NCI-H1436 treated with DMSO at 0.1 percent for 48 hours (cell line): ENCODE measurements around the gene DHX29.

ENCODE experiments used
- DNase-seq: peaks from one replicate; lab custom pipeline; 2025; lab: John Stamatoyannopoulos, UW

Gene DHX29

DNA sequence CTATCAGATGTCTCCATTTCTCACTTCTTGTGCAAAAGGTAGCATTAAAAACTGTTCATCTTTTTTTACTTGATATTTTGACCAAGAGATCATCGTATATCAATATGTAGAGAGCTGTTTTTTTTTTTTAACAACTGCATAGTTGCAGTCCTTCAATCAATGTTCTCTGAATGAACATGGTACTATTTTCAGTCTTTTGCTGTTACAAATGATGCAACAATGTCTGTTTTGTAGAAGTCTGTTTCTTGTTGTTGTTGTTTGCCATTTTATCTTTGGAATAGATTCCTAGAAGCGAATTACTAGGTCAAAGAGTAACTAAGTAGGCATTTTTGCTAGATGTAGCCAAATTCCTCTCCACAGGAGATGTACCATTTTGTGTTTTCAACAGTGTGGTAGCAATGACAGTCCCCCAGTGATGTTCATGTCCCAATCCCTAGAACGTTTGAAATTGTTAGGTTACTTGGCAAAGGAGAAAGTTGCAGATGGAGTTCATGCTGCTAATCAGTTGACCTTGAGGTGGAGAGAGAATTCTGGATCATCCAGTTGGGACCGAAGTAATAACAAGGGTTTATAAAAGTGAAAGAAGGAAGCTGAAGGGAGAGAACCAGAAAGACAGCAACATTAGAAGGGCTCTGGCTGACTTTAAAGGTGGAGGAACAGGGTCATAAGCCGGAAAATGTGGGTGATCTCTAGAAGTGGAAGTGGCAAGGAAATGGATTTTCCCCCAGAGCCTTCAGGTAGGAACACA lies 6.5 kb upstream of the DHX29 start:
- no peak for DNase-seq

DNA sequence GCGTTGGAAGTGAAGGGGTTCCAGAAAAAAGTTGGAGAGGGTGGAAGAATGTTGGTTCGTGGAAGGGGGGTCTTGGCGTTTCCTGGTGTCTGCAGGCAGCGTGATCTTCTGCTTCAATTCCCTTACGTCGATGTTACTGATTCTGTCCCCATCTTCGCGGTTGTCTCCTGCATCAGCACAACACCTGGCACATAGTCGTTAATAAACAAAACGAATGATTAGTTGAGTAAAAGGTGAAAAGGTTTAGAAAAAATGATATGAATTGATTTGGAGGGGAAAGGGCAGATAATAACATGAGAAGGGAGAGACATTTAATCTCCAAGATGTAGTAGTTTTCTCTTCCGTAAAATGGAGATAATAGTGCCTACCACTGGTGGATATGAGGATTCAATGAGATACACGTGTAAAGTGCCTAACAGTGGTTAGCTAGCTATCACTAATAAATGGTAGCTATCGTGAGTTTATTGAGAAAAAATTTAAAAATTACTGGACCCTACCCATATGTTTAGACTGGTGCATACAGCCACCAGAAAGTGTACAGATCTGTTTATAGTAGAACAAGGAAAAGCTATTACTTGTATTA lies 851 bp upstream of the DHX29 start:
- no peak for DNase-seq

DNA sequence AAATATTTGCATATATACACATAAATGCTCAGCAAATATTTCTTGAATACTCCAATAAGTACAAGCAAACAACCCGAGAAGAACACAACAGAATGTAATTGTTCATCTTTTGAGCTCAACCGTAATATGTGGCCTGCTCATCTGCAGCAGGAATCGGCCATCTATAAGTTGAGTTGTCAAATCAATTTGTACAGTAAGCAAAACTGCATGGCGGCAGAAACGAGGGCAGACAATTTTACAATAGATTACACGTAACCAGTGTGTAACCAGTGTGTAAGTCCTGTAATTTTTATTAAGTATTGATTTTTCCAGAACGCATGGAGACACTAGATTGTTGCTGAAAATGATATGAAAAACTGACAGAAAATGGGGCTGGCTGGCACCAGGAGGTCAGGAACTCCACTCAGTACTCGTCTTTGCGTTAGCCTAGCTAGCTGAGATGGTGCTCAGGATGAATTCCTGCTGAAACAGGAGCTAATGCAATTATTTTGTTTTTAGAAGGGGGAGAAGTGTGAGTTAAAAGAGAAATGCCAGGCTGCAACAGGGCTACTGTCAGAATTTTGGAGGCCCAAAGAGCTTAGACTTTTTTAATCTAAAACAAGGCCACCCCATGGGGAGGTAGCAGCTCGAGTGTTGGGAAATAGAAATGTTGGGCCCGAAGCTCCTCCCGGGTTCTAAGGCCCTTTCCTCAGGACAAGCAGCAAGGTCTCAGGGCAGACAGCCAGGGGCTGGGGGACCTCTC lies 682 bp downstream of the DHX29 start:
- DNase-seq, result no peak

DNA sequence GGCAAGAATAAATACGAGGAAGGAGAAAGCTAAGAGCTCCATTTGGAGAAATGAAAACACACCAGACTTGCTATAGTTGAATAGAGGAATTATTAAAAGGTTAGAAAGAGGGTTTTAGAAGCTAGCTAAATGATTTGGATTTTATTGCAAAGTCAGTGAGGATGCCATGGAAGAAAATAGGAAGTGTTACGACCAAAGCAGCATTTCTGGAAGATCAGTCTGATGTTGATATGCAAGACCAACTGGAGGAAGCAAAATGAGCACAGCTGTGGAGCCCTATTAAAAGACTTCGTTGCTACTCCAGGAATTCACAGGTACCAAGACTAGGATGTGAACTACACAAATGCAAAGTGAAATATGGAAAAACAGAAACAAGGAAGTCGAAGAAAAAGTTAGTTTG lies 2.1 kb downstream of the DHX29 start:
- no peak for DNase-seq

DNA sequence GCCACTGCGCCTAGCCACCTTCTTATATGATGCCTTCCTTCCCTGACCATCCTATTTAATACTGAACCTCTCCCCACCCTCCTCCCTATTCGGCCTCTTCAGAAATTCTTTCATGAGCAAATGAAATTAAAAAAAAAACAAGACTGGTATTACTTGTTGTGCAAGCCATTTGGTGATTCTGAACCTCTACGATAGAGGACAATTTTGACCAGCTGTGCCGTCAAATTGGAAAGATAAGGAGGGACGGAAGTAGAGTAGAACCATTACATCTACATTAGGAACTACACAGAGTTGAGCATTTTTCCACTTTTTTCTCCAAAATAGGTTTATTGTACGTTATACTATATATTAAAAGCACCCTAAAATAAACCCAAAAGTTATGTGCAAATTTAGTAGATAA lies 2.9 kb downstream of the DHX29 start:
- no peak for DNase-seq

DNA sequence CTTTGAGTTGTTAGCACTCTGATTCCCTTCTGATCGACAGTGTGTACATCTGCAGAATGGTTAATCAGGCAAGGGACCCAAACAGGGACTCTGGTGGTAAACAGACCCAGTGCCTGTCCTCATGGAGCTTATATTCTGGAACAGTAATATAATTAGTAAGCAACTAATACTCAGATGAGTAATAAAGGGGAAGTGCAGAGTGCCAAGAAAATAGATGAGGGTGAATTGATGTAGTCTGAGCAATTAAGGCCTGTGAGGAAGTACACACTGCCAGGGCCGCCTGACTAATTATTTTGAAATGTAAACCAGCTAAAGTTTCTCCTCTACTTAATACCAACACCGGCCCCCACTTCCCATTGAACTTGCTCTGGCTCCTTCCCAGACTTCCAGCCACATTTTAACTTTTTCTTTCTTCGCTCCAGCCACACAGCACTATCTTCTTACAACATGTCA lies 4.2 kb downstream of the DHX29 start:
- no peak for DNase-seq

DNA sequence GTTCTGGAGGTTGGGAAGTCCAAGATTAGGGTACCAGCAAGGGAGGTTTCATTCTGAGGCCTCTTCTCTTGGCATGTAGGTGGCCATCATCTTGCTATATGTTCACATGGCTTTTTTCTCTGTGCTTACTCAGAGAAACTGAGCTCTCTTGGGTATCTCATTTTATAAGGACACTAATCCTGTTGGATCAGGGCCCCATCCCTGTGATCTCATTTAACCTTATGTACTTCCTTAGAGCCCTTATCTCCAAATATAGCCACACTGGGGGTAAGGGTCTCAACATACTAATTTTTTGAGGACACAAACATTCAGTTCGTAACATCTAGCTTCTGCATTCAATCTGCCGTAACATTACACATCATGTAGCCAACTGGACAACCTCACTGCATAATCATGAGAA lies 6.6 kb downstream of the DHX29 start:
- no peak for DNase-seq

DNA sequence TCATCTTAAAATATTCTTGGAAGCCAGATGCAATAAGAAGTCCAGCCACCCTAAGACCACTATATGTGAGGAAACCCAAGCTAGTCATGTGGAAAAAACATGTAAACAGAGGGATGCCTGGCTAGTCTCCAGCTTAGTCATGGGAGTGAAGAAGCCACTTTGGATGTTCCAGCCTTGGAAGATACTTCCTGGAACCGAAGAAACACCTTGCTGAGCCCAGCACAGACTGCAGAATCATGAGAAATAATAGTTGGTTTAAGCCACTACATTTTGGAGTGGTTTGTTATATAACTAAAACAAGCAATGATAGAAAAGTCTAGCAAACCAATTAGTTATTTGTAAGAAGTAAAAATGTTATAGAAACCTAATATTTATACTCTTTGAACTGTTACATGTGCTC lies 12.6 kb downstream of the DHX29 start:
- no peak for DNase-seq

DNA sequence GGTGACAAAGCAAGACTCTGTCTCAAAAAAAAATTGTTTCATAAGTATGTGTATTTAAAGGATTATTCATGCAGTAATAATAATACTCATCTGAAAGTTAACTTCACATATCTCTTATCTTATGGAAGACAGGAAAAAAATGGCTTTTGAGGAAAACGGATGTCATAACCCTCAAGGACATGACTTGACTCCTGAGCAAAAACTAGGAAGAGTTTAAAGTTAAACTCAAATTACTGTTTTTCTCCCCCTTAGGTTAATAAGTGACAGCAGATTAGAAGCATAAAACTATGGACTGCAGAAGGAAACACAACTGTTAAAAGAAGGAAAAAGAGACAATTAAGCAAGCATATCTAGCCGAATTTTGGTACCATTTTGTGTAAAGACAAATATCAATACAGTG lies 16.5 kb downstream of the DHX29 start:
- DNase-seq, result no peak

DNA sequence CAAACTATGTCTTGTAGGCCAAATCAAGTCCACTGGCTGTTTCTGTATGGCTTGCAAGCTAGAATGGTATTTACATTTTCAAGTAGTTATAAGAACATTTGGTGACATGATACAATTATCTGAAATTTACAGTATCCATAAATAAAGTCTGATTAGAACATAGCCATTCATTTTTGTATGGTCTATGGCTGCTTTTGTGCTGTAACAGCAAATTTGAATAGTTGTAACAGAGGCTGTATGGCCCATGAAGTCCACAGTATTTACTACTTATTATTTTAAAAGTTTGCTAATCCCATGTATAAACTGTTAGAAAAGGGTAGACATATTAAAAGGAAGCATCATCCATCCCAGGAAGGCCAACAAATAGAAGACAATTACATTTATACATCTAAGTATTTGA lies 17.7 kb downstream of the DHX29 start:
- DNase-seq, result no peak

DNA sequence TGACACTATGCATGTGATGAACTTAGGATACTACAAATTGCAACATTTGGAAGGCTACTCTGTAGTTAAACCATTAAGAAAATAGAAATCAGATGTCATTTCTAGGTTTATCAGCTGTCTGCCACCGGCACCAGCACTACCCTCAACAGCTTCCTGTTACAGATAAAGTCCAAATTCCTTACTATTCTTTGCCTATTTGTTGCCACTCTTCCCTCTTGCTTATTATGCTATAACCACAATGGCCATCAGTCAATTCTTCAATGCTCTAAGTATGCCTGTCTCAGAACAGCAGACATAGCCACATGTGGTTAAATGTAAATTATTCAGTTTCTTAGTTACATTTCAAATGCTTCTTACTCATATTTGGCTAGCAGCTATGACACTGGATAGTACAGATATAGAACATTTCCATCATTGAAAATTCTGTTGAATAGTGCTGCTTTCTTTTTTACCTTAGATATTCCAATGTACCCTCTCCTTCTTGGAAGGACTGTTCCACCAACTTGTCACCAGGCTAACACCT lies 21.0 kb downstream of the DHX29 start:
- no peak for DNase-seq

DNA sequence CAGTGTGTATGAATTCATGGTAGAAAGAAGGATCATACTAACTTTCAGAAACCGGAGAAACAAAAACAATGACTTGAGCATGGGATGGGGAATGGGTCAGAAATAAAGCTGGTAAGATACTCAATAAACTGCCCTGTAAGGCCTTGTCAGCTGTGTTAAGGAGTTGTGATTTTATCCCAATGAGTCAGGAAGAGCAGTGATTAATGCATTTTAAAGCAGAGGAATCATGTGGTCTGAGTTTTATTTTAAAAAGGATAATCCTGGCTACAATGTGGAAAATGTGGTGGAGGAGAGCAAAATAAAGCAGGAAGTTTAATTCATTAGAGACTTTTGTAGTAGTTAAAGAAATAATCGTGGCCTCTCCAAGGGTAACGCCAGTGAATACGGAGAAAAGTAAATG lies 28.7 kb downstream of the DHX29 start:
- DNase-seq, result no peak

DNA sequence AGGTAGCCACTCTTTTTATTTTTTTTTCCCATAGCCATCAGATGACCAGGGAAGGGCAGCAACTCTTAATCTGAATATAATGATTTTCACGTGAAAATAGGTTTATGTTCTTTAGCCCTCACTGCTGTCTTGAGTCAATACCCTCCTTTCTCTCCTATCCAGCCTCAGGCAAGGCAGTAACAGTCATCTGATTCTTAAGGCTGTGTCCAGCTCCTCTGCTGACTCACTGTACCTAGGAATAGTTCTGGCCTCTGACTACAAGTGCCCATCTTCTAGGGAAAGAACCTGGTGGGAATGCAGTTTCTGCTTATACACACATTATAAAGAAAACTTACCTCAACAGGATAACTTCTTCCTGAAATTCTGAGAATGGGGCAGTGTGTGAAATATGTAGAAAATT lies 30.7 kb downstream of the DHX29 start:
- no peak for DNase-seq

DNA sequence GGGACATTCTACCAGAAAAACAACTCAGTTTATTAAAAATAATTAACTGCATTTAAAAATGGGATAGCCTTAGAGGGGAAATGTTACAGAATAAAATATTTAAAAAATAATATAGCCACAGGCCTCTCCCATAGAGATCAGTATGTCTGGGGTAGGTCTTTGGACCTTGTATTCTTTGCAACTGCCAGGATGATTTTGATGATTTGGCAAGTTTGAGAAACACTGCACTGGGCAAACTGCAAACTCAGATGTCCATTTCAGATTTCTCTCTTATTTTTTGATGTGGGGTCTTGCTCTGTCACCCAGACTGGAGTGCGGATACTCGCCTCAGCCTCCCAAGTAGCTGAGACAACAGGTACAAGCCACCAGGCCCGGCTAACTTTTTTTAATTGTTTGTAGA lies 49.2 kb downstream of the DHX29 start:
- no peak for DNase-seq

DNA sequence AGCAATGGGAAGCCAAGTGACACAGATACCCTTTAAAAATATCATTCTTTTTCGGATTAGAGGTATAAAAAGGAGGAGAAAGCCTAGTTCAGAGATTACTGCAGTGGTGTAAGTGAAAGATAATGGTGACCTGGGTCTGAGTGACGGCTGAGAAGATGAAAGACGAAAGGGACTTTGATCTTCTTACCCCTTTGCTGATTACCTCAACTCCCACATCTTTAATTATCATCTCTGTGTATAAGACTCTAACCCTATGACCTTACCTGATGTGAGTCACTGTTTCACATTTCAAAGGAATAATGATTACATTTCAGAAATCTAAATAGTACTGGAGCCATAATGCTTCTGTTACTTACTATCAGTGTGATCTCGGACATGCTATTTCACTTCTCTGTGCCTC lies 52.7 kb downstream of the DHX29 start:
- no peak for DNase-seq

DNA sequence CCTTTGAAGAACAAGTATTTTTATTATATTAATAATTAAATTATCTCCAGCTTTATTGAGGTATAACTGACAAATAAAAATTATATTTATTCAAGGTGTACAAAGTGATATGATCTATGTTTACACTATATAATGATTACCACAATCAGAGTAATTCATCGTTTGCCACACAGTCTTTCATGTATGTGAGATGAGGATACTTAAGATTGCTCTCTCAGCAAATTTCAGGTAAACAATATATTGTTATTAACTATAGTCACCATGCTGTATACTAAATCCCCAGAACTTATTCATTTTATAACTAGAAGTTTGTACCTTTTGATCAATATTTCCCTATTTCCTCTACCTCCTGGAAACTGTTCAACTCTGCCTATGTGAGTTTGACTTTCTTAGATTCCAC lies 57.4 kb downstream of the DHX29 start:
- no peak for DNase-seq

DNA sequence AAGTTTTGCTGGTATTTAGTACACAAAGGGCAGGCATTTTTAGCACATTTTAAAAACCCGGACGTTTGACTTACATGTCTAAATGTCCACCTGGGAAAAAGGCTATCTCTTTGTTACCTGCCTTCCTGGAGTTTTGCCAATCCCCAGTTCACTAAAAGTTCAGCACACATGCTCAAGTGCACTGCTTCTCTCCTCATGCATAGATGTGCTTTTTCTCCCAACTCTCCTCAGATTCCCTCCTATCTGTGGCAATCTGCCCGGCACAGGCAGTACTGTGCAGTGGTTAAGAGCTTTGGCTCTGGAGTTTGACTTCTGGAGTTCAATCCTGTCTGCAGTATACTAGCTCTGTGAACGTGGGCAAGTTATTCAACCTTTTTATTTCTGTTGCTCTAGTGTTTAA lies 65.7 kb downstream of the DHX29 start:
- DNase-seq, result no peak

DNA sequence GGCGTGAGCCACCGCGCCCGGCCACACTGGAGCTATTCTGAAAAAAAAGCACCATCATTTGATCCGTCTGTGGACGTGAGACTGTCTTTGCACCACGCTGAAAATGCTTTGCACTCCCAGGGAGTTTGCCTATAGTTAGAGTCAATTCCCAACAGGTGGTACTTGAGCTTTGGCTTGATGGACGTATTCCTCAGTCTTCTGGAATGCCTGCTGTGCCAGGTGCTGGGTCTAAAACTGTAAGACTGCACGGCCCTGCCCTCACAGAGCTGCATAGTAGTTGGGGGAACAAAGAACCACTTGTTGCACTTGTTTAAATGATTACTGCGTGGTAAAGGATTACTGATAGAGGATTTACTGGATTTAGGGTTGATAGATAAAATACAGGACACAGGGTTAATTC lies 70.7 kb downstream of the DHX29 start:
- no peak for DNase-seq

DNA sequence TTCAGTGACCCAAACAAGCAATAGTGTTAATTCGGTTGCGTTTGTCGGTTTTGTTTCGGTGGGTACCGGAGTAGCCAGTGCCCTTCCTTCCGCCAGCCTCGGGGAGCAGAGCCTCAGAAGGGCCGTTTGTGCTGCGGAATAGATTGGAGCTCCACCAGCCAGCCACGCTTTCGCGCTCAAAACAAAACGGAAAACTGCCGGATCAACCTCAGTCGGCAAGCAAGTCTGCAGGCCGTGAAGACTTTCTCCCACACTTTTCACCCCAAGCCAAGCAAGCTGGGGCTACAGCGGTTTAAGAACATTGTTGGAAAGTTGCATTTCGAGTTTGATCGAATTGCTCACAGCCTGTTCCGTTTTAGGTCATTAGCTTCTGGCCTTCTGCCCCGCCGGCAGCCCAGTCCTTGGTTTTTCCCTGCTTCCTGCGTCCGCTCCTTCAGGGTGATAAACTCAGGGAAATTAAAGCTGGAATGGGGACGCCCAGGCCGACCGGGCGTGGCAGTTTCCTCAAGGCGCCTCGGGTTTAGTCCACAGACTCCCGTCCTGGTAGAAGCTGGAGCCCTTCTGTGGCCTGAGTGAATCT lies 73.3 kb downstream of the DHX29 start:
- DNase-seq, result no peak

DNA sequence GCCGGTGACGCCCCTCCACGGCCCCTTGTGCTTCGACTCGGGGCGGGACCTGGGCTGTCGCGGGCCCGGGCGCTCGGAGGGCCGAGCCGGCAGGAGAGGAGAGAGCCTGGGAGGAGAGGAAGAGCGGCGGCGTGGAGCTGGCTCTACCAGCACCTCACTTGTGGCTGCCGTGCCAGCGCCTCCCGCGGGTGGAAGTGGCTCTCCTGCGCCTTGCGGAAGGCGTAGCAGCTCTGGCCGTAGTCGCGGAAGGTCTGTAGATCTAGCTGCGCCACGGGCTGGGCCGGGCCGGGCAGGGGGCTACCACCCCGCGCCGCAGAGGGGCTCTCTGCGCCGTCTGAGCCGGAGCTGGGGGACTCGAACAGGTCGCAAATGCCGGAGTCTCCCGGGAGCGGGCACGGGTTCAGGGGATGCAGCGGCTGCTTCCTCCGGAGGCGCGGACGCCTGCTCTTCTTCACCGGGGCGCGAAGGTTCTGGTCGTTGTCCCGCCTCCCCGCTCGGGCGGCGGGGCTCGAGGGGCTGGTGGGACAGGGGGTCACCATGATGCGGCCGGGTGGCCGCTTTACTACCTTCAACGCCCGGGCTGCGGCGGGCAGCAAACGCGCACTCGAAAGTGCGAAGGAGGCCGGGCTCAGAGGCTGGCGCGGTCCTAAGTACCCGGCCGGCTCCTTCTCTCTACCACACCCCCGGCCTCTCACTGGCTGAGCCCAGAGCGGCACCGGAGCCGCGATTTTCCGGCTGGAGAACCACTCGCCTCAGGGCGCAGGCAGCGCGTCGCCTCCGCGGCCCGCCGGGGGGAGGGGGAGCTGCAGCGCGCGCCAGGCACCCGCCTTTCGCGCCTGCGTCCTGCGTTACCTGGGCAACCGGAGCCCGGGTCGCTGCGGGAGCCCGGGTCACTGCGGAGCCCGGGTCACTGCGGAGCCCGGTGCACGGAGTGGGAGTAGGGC lies 74.2 kb downstream of the DHX29 start, which contains the start of gene CCNO:
Gene CCNO (minus strand): TSS at position 624 of the 944 bp plus-strand sequence. CDS start 85 bp downstream, at position 539.
- peak; percentile 24 for DNase-seq

DNA sequence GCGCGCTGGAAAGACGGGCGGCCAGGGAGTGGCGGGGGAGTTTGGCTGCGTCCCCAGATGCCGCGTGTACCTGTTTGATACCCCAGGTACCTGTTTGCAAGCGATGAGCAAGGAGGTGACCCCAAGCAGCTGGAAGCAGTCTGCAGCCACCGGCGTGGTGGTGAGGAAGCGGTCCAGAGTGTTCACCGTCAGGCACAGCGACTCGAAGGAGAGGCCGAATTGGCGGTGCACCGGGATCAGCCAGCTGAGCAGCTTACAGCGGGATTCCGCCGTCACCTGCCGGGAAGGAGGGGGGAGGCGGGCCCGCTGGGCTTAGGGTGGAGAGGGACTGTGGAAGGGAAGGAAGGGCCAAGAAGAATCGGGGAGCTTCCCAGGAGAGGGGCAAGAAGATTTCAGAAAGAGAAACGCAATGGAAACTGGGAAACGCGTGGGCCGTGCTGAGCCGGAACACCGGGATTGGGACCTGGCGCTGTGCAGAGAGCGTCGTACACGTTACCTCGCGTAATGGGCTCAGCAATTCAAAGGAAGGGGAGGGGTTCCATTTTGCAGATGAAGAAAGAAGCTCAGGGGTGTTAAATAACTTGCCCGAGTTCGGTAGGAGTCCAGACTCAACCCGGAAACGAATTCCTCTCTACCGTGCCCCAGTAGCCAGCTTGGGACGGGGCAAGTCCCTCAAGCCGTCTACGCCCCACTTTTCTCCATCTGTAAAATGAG lies 75.1 kb downstream of the DHX29 start:
- no peak for DNase-seq
